Calu3 (cell line): ENCODE data around the gene PIK3C2B. TPM values are rescaled to one million over a fixed set of nuclear protein-coding genes. Genes with fewer than 3 reads are reported as not detected.

Experiments
- BruUV-seq: library from RNA; stranded (reverse); fragments of 400-500 nt; replicated peaks from 2 replicates; lab custom pipeline; 2021; lab: Mats Ljungman, UMichigan
- CTCF ChIA-PET: fragments of 300-600 bp; sonication (Branson Sonifier 250); formaldehyde crosslinking; loops from one replicate; lab custom pipeline; 2022; ENCODE audit warnings: antibody characterized with exemption; lab: Charles Lee
- DNase-seq: peaks from one replicate; pipeline ENCODE4 v3.0.0; 2022
- H3K27ac Mint-ChIP-seq: one replicate; pipeline ENCODE4 v1.8.0; 2022; ENCODE audit warnings: mixed read lengths; ENCODE audit not compliant: unreplicated experiment
- H3K27me3 Mint-ChIP-seq: one replicate; pipeline ENCODE4 v1.8.0; 2022; ENCODE audit warnings: mixed read lengths; ENCODE audit not compliant: unreplicated experiment
- H3K36me3 Mint-ChIP-seq: one replicate; pipeline ENCODE4 v1.8.0; 2022; ENCODE audit warnings: mild to moderate bottlenecking, moderate library complexity, mixed read lengths; ENCODE audit not compliant: insufficient read depth, unreplicated experiment
- H3K4me1 Mint-ChIP-seq: one replicate; pipeline ENCODE4 v1.8.0; 2022; ENCODE audit warnings: mild to moderate bottlenecking, low read depth, mixed read lengths; ENCODE audit not compliant: unreplicated experiment
- H3K4me3 Mint-ChIP-seq: one replicate; pipeline ENCODE4 v1.8.0; 2022; ENCODE audit warnings: mild to moderate bottlenecking, low read depth, moderate library complexity, mixed read lengths; ENCODE audit not compliant: unreplicated experiment
- H3K9me3 Mint-ChIP-seq: one replicate; pipeline ENCODE4 v1.8.0; 2022; ENCODE audit warnings: low read depth, mixed read lengths; ENCODE audit not compliant: unreplicated experiment
- intact Hi-C: fragments of 100-400 bp; cut with micrococcal nuclease; formaldehyde crosslinking; loops from one replicate; pipeline ENCODE4 v1.10.0; 2022; ENCODE audit not compliant: unreplicated experiment
- total RNA-seq: library from RNA; stranded (reverse); gene quantifications from 2 replicates; pipeline ENCODE4 v1.2.3, GENCODE V29; 2022
- TF ChIP-seq, protein P1 (sequence below): fragments of 200-600 bp; IDR thresholded peaks from one replicate; pipeline ENCODE4 v1.8.0; 2022; ENCODE audit warnings: antibody characterized with exemption; ENCODE audit not compliant: unreplicated experiment

PIK3C2B gene
- total RNA-seq, 1 experiment from 2014 or later, result 24.4 TPM

DNA sequence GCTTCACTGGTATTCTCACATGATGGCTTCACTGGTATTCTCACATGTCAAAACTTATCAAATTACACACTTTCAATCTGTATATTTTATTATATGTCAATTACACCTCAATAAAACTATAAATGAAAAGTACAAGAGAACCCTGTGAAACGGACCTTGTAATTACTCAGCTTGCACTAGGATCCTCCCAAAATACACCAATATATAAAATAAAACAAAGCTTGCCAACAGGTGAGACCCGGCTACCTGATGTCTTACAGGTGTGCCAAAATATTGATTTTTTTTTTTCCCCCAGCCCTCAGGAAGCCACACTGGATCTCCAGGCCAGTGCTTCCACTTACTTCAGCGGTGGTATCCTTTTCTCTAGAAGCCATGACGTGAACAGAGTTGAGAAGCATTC lies 22.9 kb downstream of the PIK3C2B start:
- H3K9me3 Mint-ChIP-seq, result peaks cover 3% of the 10 kb centered on the region
- peaks cover 2% of the 10 kb centered on the region for H3K4me1 Mint-ChIP-seq
- no peak for DNase-seq
- H3K27ac Mint-ChIP-seq, result no peak overlapping the region
- no peak overlapping the region for H3K4me3 Mint-ChIP-seq
- intact Hi-C loops, result no loop called here
- no peaks in the 10 kb centered on the region for H3K27me3 Mint-ChIP-seq
- CTCF ChIA-PET, result no interaction called here
- no peaks in the 10 kb centered on the region for H3K36me3 Mint-ChIP-seq
- BruUV-seq, result no TSS peak
- TF ChIP-seq, protein P1, sequence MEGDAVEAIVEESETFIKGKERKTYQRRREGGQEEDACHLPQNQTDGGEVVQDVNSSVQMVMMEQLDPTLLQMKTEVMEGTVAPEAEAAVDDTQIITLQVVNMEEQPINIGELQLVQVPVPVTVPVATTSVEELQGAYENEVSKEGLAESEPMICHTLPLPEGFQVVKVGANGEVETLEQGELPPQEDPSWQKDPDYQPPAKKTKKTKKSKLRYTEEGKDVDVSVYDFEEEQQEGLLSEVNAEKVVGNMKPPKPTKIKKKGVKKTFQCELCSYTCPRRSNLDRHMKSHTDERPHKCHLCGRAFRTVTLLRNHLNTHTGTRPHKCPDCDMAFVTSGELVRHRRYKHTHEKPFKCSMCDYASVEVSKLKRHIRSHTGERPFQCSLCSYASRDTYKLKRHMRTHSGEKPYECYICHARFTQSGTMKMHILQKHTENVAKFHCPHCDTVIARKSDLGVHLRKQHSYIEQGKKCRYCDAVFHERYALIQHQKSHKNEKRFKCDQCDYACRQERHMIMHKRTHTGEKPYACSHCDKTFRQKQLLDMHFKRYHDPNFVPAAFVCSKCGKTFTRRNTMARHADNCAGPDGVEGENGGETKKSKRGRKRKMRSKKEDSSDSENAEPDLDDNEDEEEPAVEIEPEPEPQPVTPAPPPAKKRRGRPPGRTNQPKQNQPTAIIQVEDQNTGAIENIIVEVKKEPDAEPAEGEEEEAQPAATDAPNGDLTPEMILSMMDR, result no peak

DNA sequence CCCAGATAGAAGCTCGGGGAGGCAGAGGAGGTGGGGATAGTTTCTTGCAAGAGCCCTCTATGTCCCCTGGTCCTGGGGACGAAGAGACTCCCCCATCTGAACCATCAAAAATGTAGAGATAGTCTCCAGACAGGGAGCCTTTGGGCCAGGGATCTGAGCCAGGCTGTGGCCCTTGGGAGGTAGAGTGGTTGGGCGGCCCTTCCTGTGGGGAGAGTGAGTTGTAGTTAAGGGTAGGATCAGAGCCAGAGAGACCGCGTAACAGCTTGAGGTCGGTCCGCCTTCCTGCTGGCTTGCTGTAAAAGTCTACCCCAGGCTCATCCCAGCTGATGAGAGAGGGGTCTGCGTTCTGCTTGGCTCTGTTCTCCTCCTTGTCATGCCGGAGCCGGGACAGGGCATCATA lies 25.3 kb downstream of the PIK3C2B start:
- no peak overlapping the region for H3K27ac Mint-ChIP-seq
- H3K4me3 Mint-ChIP-seq, result no peak overlapping the region
- no peaks in the 10 kb centered on the region for H3K27me3 Mint-ChIP-seq
- CTCF ChIA-PET, result no interaction called here
- no TSS peak for BruUV-seq
- DNase-seq, result no peak
- TF ChIP-seq, protein P1, result no peak
- no peaks in the 10 kb centered on the region for H3K9me3 Mint-ChIP-seq
- no peaks in the 10 kb centered on the region for H3K36me3 Mint-ChIP-seq
- intact Hi-C loops, result no loop called here
- H3K4me1 Mint-ChIP-seq, result peaks cover 18% of the 10 kb centered on the region

DNA sequence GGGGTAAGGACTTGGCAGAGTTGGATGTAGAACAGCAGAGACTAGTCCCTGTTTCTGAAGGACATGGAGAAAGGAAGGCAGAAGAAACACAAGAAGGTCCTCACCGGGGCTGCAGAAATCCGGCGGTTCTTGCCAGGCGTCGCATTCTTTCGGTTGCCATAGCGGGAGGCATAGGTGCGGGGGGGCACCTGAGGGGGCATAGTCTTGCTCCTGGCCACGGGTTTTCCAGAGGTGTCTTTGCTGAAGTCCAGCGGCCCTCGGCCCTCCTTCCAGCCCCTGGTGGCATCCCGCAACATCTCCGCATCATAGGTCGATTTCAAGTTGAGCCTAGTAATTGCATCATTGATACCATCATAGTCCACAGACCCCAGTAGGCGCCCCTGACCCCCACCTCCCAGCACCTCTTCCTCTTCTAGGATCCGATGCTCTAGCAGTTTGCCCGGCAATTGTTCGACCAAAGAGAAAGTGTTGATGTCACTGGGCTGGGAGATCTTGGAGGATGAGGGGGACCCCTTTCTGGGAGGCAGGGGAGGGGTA lies 25.8 kb downstream of the PIK3C2B start:
- no peak overlapping the region for H3K4me3 Mint-ChIP-seq
- TF ChIP-seq, protein P1, result no peak

DNA sequence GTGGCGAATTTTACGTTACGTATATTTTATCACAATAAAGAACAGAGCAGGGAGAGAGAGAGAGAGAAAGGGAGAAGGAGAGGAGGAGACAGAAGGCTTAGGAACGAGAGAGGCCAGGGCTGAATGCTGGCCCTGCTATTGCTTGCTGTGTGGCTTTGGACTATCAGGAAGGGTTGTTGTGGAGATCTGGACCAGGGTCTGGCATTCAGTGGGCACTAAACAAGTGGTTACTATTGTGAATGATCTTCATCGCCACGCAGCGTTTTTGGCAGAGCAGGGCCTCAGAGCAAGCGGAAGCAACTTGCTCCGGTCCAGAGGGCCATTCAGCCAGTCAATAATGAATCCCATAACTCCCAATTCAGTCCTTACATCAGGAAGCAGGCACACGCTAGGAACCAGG lies 26.4 kb downstream of the PIK3C2B start:
- Mint-ChIP-seq H3K27ac (no peak overlapping the region), H3K4me1 (peaks cover 18% of the 10 kb centered on the region), H3K4me3 (no peak overlapping the region), H3K36me3 (no peaks in the 10 kb centered on the region), H3K9me3 (no peaks in the 10 kb centered on the region), H3K27me3 (no peaks in the 10 kb centered on the region)
- CTCF ChIA-PET, result interaction anchor here (0.6 kb wide), 1 partner anchor 202 kb away, joined by 3 read pairs; no protein-coding TSS in a partner anchor
- intact Hi-C loops, result no loop called here
- TF ChIP-seq, protein P1, result no peak
- no peak for DNase-seq
- BruUV-seq, result no TSS peak

More for the DNA sequence above, 25.8 kb downstream of the PIK3C2B start:
- CTCF ChIA-PET, result no interaction called here
- H3K36me3 Mint-ChIP-seq, result no peaks in the 10 kb centered on the region
- H3K4me1 Mint-ChIP-seq, result peaks cover 18% of the 10 kb centered on the region
- intact Hi-C loops, result no loop called here
- no peaks in the 10 kb centered on the region for H3K9me3 Mint-ChIP-seq
- BruUV-seq, result no TSS peak
- no peak overlapping the region for H3K27ac Mint-ChIP-seq
- no peaks in the 10 kb centered on the region for H3K27me3 Mint-ChIP-seq
- DNase-seq, result no peak
